HepG2 (cell line): Measurements from ENCODE around the gene SYTL3. TPM values are rescaled to one million over a fixed set of nuclear protein-coding genes. Genes with fewer than 3 reads are reported as not detected.

ENCODE experiments used
- ATAC-seq: fragments of 200-7000 bp; cut with Tn5 transposase; 3 replicates; pipeline ENCODE4 v1.9.1; 2020; ENCODE audit warnings: mild to moderate bottlenecking, moderate library complexity
- BruUV-seq: library from RNA; stranded (reverse); fragments of 400-500 nt; replicated peaks from 2 replicates; lab custom pipeline; 2021; lab: Mats Ljungman, UMichigan
- CTCF ChIA-PET: fragments of 300-600 bp; formaldehyde crosslinking; extraction: SDS; loops from one replicate; lab custom pipeline; 2021; ENCODE audit warnings: low total read pairs, inconsistent platforms, low intra/inter-chr PET ratio; lab: Yijun Ruan, JAX
- POLR2A ChIA-PET: fragments of 350-600 bp; sonication (Branson Sonifier 250); formaldehyde crosslinking; loops from one replicate; lab custom pipeline; 2020; ENCODE audit warnings: antibody characterized with exemption, inconsistent platforms; lab: Yijun Ruan, JAX
- DNase-seq: peaks from one replicate; pipeline ENCODE4 v3.0.0-alpha.2; 2015; ENCODE audit warnings: low spot score
- FAIRE-seq: peaks from 3 replicates; lab custom pipeline; 2011; peaks lifted over from hg19 to GRCh38; lab: Jason Lieb, UNC
- H2AFZ ChIP-seq: one replicate; pipeline ENCODE4 v1.6.1; 2011; ENCODE audit warnings: low read length, inconsistent platforms
- H3K27ac ChIP-seq: fragments of 300-600 bp; 3 replicates; pipeline ENCODE4 v1.8.0; 2011; ENCODE audit warnings: mixed run types, mild to moderate bottlenecking, mixed read lengths, low read length, inconsistent platforms; ENCODE audit not compliant: insufficient read depth; ENCODE audit errors: extremely low read length
- H3K27me3 ChIP-seq, 2 experiments: fragments of 200-600 bp in 1 of 2; 2 replicates in 1 of 2; 3 replicates in 1 of 2; pipeline versions ENCODE4 v1.6.0 to v1.8.0; 2011; ENCODE audit warnings: low read length in 2 of 2, mild to moderate bottlenecking in 2 of 2, moderate library complexity in 2 of 2, inconsistent platforms in 1 of 2; ENCODE audit not compliant: insufficient read depth in 2 of 2, control insufficient read depth in 1 of 2
- H3K36me3 ChIP-seq, 2 experiments: fragments of 200-600 bp in 1 of 2; replicated peaks in 1 of 2; 2 replicates in 1 of 2; 3 replicates in 1 of 2; pipeline versions ENCODE4 v1.5.1 to v1.8.0; 2011; ENCODE audit warnings: low read length in 2 of 2, inconsistent platforms in 1 of 2; ENCODE audit not compliant: insufficient read depth in 2 of 2, control insufficient read depth in 1 of 2
- H3K4me1 ChIP-seq: 2 replicates; pipeline ENCODE4 v1.5.1; 2012; ENCODE audit warnings: low read length, inconsistent platforms; ENCODE audit not compliant: insufficient read depth
- H3K4me2 ChIP-seq: 2 replicates; pipeline ENCODE4 v1.6.0; 2011; ENCODE audit warnings: low read depth, low read length, inconsistent platforms
- H3K4me3 ChIP-seq, 3 experiments: fragments of 200-600 bp in 1 of 3; sonication (generic), shearing (Covaris generic) in 1 of 3; replicated peaks in 1 of 3; 2 replicates each; pipeline ENCODE4 v1.5.1; 2011 to 2016; ENCODE audit warnings: low read length in 3 of 3, inconsistent platforms in 2 of 3, low read depth in 2 of 3, mild to moderate bottlenecking in 2 of 3, control low read depth in 1 of 3, mixed read lengths in 1 of 3; ENCODE audit not compliant: insufficient read depth in 1 of 3
- H3K79me2 ChIP-seq: one replicate; pipeline ENCODE4 v1.6.1; 2011; ENCODE audit warnings: low read length, inconsistent platforms; ENCODE audit not compliant: insufficient read depth
- H3K9ac ChIP-seq: 2 replicates; pipeline ENCODE4 v1.6.0; 2011; ENCODE audit warnings: mild to moderate bottlenecking, low read depth, low read length, inconsistent platforms; ENCODE audit not compliant: insufficient read depth
- H3K9me3 ChIP-seq: 2 replicates; pipeline ENCODE4 v1.5.1; 2012; ENCODE audit warnings: mild to moderate bottlenecking, low read length
- H4K20me1 ChIP-seq: 2 replicates; pipeline ENCODE4 v1.6.0; 2011; ENCODE audit warnings: inconsistent platforms, mild to moderate bottlenecking, low read length, moderate library complexity; ENCODE audit not compliant: insufficient read depth
- KDM1A ChIP-seq: IDR thresholded peaks from 2 replicates; pipeline ENCODE4 v1.6.1; 2016; ENCODE audit warnings: missing compliant biosample characterization
- MEIS1 ChIP-seq: sonication (generic); formaldehyde crosslinking; IDR thresholded peaks from 2 replicates; pipeline ENCODE4 v1.9.0; 2021; ENCODE audit warnings: mild to moderate bottlenecking, missing genetic modification reagents, moderate library complexity, borderline replicate concordance
- ZNF512B ChIP-seq: sonication (generic); formaldehyde crosslinking; IDR thresholded peaks from 2 replicates; pipeline ENCODE4 v1.5.1; 2020; ENCODE audit warnings: missing genetic modification reagents, mild to moderate bottlenecking, borderline replicate concordance
- ZNF564 ChIP-seq: sonication (generic); formaldehyde crosslinking; IDR thresholded peaks from 2 replicates; pipeline ENCODE4 v1.8.1; 2023; ENCODE audit warnings: mild to moderate bottlenecking, missing genetic modification reagents
- ZNF646 ChIP-seq: sonication (generic); formaldehyde crosslinking; IDR thresholded peaks from 2 replicates; pipeline ENCODE4 v1.9.0; 2021; ENCODE audit warnings: mild to moderate bottlenecking, missing genetic modification reagents
- ZNF772 ChIP-seq: sonication (generic); formaldehyde crosslinking; IDR thresholded peaks from 2 replicates; pipeline ENCODE4 v1.5.0; 2020; ENCODE audit warnings: mild to moderate bottlenecking, missing genetic modification reagents
- WGBS: methylation state at CpG from one replicate; pipeline ENCODE4 v1.1.6; 2017; ENCODE audit warnings: low lambda C conversion rate; 5-methylcytosine and 5-hydroxymethylcytosine counted together
- in situ Hi-C: cut with HindIII; loops from 2 replicates; pipeline ENCODE4 v1.10.0; 2017; ENCODE audit warnings: low pct_unique_long_range_greater_than_20kb; ENCODE audit not compliant: extremely low pct_ligation_motif_present
- intact Hi-C: fragments of 100-400 bp; cut with micrococcal nuclease; formaldehyde crosslinking; loops from one replicate; pipeline ENCODE4 v1.10.0; 2022; ENCODE audit not compliant: unreplicated experiment
- polyA plus RNA-seq, 8 experiments: library from polyadenylated mRNA; depleted of rRNA in 3 of 8; stranded (reverse) in 7 of 8; unstranded in 1 of 8; fragments of >200 nt; fragmentation: Illumina TruSeq in 4 of 8; extraction: Trizol in 4 of 8; gene quantifications; 2 replicates each; pipeline versions ENCODE4 v1.2.1 to v1.2.3, GENCODE V29; 2011 to 2016; ENCODE audit warnings: low read depth in 4 of 8, missing spikeins in 1 of 8, mixed read lengths in 1 of 8; ENCODE audit not compliant: insufficient read depth in 1 of 8
- total RNA-seq, 5 experiments: library from RNA; depleted of rRNA; stranded (reverse); fragments of >200 nt; fragmentation: Illumina TruSeq; extraction: Trizol; gene quantifications; 2 replicates each; pipeline ENCODE4 v1.2.3, GENCODE V29; 2016; ENCODE audit warnings: low read depth in 1 of 5

Gene SYTL3
- total and polyA plus RNA-seq, 2 of the 13 experiments (the other 11 are each of a cell fraction or from before 2014, with no cell fraction given) = 0.11 to 0.28 TPM

- WGBS = 92% methylated on average over 21 of the region's 21 CpGs
- no TSS peak for BruUV-seq
- Histone ChIP-seq H3K79me2 (no peaks in the 10 kb centered on the region), H3K4me2 (no peak overlapping the region), H3K27me3 (no peaks in the 10 kb centered on the region), H3K9me3 (no peaks in the 10 kb centered on the region), H3K4me3 (no peak overlapping the region), H3K9ac (no peak overlapping the region), H3K36me3 (peaks cover 60 to 91% of the 10 kb centered on the region in 2 experiments), H4K20me1 (no peaks in the 10 kb centered on the region), H3K4me1 (no peaks in the 10 kb centered on the region), H3K27ac (no peak overlapping the region), H2AFZ (no peak overlapping the region)
- FAIRE-seq = no peak
- in situ Hi-C loops (no loop called here), intact Hi-C loops (no loop called here)
- POLR2A ChIA-PET = no interaction called here
- ATAC-seq = no peak
- CTCF ChIA-PET = no interaction called here
- DNase-seq = no peak
- TF ChIP-seq ZNF564 = no peak
Observed at GRCh38 chr6:158770533-158771330, 120.9 kb downstream of the SYTL3 start.

GRCh38 chr6:158771399-158772152 lies 121.7 kb downstream of the SYTL3 start:
- H3K36me3 ChIP-seq = peaks cover 65 to 92% of the 10 kb centered on the region in 2 experiments
- intact Hi-C loops = no loop called here
- H3K4me3 ChIP-seq = no peak overlapping the region
- CTCF ChIA-PET = no interaction called here
- DNase-seq = no peak
- no peak overlapping the region for H3K4me2 ChIP-seq
- POLR2A ChIA-PET = no interaction called here
- H3K27ac ChIP-seq = no peak overlapping the region
- no peaks in the 10 kb centered on the region for H4K20me1 ChIP-seq
- H3K9me3 ChIP-seq = no peaks in the 10 kb centered on the region
- H3K4me1 ChIP-seq = no peaks in the 10 kb centered on the region
- H2AFZ ChIP-seq = no peak overlapping the region
- ATAC-seq = no peak; the same call in 2 of the 3 replicates
- BruUV-seq = no TSS peak
- in situ Hi-C loops = no loop called here
- no peaks in the 10 kb centered on the region for H3K27me3 ChIP-seq
- WGBS = 96% methylated on average over 16 of the region's 16 CpGs
- no peak for FAIRE-seq
- no peak overlapping the region for H3K9ac ChIP-seq
- no peaks in the 10 kb centered on the region for H3K79me2 ChIP-seq
- TF ChIP-seq ZNF772 (CRISPR knock-in tag) = no peak
- no peak for TF ChIP-seq ZNF646 (CRISPR knock-in tag)
- no peak for TF ChIP-seq MEIS1 (CRISPR knock-in tag)
- no peak for TF ChIP-seq ZNF512B (CRISPR knock-in tag)
- no peak for TF ChIP-seq KDM1A (CRISPR knock-in tag)
